Measurements from ENCODE around the gene RGS12.

Gene RGS12

GRCh38 chr4:3336382-3337356 is 43.8 kb downstream of the RGS12 start:
- Histone ChIP-seq H3K4me1 (ENCODE audit: control insufficient read depth, low read length) (no peaks in the 10 kb centered on the region), H3K79me2 (ENCODE audit: control insufficient read depth, low read length) (no peaks in the 10 kb centered on the region), H3K27me3 (ENCODE audit: control insufficient read depth, low read length) (peaks cover 6% of the 10 kb centered on the region; the same call in 1 of the 2 replicates), H3K9me2 (replicated peaks; ENCODE audit: control insufficient read depth, low read length) (no peaks in the 10 kb centered on the region), H3K4me2 (ENCODE audit: low read length) (no peak overlapping the region), H3K4me3 (ENCODE audit: low read length) (no peak overlapping the region), H4K20me1 (ENCODE audit: control insufficient read depth, insufficient read depth, low read depth, low read length) (no peaks in the 10 kb centered on the region), H3K9me3 (ENCODE audit: control insufficient read depth, insufficient read depth, low read length) (no peaks in the 10 kb centered on the region), H3K36me3 (ENCODE audit: control insufficient read depth, low read length) (no peaks in the 10 kb centered on the region), H3F3A (ENCODE audit: control insufficient read depth, insufficient read depth) (no peaks in the 10 kb centered on the region), H3K27ac (ENCODE audit: low read depth, low read length) (no peak overlapping the region)
- TF ChIP-seq, protein P1, sequence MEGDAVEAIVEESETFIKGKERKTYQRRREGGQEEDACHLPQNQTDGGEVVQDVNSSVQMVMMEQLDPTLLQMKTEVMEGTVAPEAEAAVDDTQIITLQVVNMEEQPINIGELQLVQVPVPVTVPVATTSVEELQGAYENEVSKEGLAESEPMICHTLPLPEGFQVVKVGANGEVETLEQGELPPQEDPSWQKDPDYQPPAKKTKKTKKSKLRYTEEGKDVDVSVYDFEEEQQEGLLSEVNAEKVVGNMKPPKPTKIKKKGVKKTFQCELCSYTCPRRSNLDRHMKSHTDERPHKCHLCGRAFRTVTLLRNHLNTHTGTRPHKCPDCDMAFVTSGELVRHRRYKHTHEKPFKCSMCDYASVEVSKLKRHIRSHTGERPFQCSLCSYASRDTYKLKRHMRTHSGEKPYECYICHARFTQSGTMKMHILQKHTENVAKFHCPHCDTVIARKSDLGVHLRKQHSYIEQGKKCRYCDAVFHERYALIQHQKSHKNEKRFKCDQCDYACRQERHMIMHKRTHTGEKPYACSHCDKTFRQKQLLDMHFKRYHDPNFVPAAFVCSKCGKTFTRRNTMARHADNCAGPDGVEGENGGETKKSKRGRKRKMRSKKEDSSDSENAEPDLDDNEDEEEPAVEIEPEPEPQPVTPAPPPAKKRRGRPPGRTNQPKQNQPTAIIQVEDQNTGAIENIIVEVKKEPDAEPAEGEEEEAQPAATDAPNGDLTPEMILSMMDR (IDR thresholded peaks at IDR 0.05; ENCODE audit: low read depth, low read length, poor library complexity, severe bottlenecking): no peak

DNA sequence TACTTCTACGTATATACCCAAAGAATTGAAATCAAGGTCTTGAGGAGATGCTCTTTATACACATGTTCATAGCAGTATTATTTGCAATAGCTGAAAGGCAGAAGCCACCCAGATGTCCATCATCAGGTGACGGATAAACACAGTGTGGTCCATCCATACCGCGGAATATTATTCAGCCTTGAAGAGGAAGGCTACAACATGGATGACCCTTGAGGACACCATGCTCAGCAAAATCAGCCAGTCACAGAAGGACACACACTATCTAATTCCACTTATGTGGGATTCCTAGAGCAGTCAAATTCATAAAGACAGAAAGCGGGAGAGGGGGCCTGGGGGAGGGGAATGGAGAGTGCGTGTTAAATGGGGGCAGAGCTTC is 44.5 kb downstream of the RGS12 start:
- no peak overlapping the region for H3K4me3 ChIP-seq (ENCODE audit: low read length)
- no peaks in the 10 kb centered on the region for H3K9me2 ChIP-seq (replicated peaks; ENCODE audit: control insufficient read depth, low read length)
- H3K79me2 ChIP-seq (ENCODE audit: control insufficient read depth, low read length): no peaks in the 10 kb centered on the region
- no peaks in the 10 kb centered on the region for H3K36me3 ChIP-seq (ENCODE audit: control insufficient read depth, low read length)
- H3K4me2 ChIP-seq (ENCODE audit: low read length): no peak overlapping the region
- no peaks in the 10 kb centered on the region for H3K9me3 ChIP-seq (ENCODE audit: control insufficient read depth, insufficient read depth, low read length)
- H4K20me1 ChIP-seq (ENCODE audit: control insufficient read depth, insufficient read depth, low read depth, low read length): no peaks in the 10 kb centered on the region
- H3K4me1 ChIP-seq (ENCODE audit: control insufficient read depth, low read length): peaks cover 4% of the 10 kb centered on the region
- peaks cover 6% of the 10 kb centered on the region; the same call in 1 of the 2 replicates for H3K27me3 ChIP-seq (ENCODE audit: control insufficient read depth, low read length)
- TF ChIP-seq EZH2phosphoT487 (IDR thresholded peaks at IDR 0.05; ENCODE audit: borderline replicate concordance, low read length): no peak
- TF ChIP-seq, protein P1 (IDR thresholded peaks at IDR 0.05; ENCODE audit: low read depth, low read length, poor library complexity, severe bottlenecking): no peak
- no peak overlapping the region for H3K27ac ChIP-seq (ENCODE audit: low read depth, low read length)
- H3F3A ChIP-seq (ENCODE audit: control insufficient read depth, insufficient read depth): no peaks in the 10 kb centered on the region

DNA sequence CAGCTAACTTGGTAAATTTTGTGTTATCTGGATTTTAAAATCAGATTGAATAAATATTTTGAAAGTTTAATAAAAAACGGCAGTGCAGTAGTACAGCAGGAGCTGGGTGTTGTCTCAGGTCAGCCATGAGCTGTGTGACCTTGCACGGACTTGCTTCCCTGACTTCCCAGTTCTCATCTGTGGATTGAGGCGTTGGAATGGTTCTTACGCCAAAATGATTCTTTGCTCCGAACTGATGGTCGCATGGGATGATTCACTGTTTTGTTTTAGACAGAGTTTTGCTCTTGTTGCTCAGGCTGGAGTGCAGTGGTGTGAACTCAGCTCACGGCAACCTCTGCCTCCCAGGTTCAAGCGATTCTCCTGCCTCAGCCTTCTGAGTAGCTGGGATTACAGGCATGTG is 45.0 kb downstream of the RGS12 start:
- no peaks in the 10 kb centered on the region for H3K9me3 ChIP-seq (ENCODE audit: control insufficient read depth, insufficient read depth, low read length)
- no peak overlapping the region for H3K4me2 ChIP-seq (ENCODE audit: low read length)
- peaks cover 6% of the 10 kb centered on the region; the same call in 1 of the 2 replicates for H3K27me3 ChIP-seq (ENCODE audit: control insufficient read depth, low read length)
- H3K4me3 ChIP-seq (ENCODE audit: low read length): no peak overlapping the region
- no peaks in the 10 kb centered on the region for H3K9me2 ChIP-seq (replicated peaks; ENCODE audit: control insufficient read depth, low read length)
- no peaks in the 10 kb centered on the region for H3K79me2 ChIP-seq (ENCODE audit: control insufficient read depth, low read length)
- TF ChIP-seq, protein P1 (IDR thresholded peaks at IDR 0.05; ENCODE audit: low read depth, low read length, poor library complexity, severe bottlenecking): no peak
- no peak for TF ChIP-seq EZH2phosphoT487 (IDR thresholded peaks at IDR 0.05; ENCODE audit: borderline replicate concordance, low read length)
- H3K27ac ChIP-seq (ENCODE audit: low read depth, low read length): no peak overlapping the region
- H3K4me1 ChIP-seq (ENCODE audit: control insufficient read depth, low read length): peaks cover 4% of the 10 kb centered on the region
- no peaks in the 10 kb centered on the region for H3K36me3 ChIP-seq (ENCODE audit: control insufficient read depth, low read length)
- H4K20me1 ChIP-seq (ENCODE audit: control insufficient read depth, insufficient read depth, low read depth, low read length): no peaks in the 10 kb centered on the region
- H3F3A ChIP-seq (ENCODE audit: control insufficient read depth, insufficient read depth): no peaks in the 10 kb centered on the region
